ENCODE data around the gene PA2G4. TPM values are rescaled to one million over a fixed set of nuclear protein-coding genes. Genes with fewer than 3 reads are reported as not detected.

PA2G4 gene
- polyA plus RNA-seq, 2 of the 4 experiments (the other 2 are of a cell fraction) = 415 to 717 TPM

GRCh38 chr12:56078931-56079722, 25.2 kb upstream of the PA2G4 start:
- POLR2A ChIA-PET = interaction anchor here (0.6 to 2.7 kb wide), 5 partner anchors 23 to 38 kb away, joined by 3 to 33 read pairs (median 7); partner anchors contain the start of genes PA2G4, RPL41 and ZC3H10

More at GRCh38 chr12:56078931-56079722, 25.2 kb upstream of the PA2G4 start:
- no peak for FAIRE-seq
- peak overlapping the region; percentile 87 to 96 for H3K27ac ChIP-seq
- H3K4me3 ChIP-seq = peak overlapping the region; percentile 73
- peak; percentile 92 to 95 for DNase-seq (ENCODE audit: low read depth in 1 of 2, low spot score in 1 of 2)
- peak; percentile 89 to 92 for ATAC-seq
- peak overlapping the region; percentile 94 for H3K4me2 ChIP-seq
- H3K9me3 ChIP-seq = no peaks in the 10 kb centered on the region
- peaks cover 30% of the 10 kb centered on the region for H3K4me1 ChIP-seq
- 2% methylated on average over 28 of the region's 50 CpGs for WGBS (ENCODE audit: missing lambda C conversion rate)
- CTCF ChIA-PET = interaction anchor here (0.5 to 2.3 kb wide), 29 partner anchors 9 to 1849 kb away, joined by 3 to 20 read pairs (median 5); partner anchors contain the start of genes PA2G4 and ZC3H10
- TF ChIP-seq NFE2L2 (conservative IDR thresholded peaks at IDR 0.05; ENCODE audit: low read length) (no peak), RAD21 (conservative IDR thresholded peaks at IDR 0.05 in 1 of 2, IDR thresholded peaks at IDR 0.05 in 1 of 2) (peak; percentile 51 to 58), SMC3 (IDR thresholded peaks at IDR 0.05) (peak; percentile 70), CTCF (IDR thresholded peaks at IDR 0.05) (peak; percentile 63), POLR2A (IDR thresholded peaks at IDR 0.05; ENCODE audit: low read length) (peak; percentile 75), MAX (IDR thresholded peaks at IDR 0.05) (peak; percentile 69; the same call in 1 of the 2 replicates), CHD4 (IDR thresholded peaks at IDR 0.05; ENCODE audit: borderline replicate concordance) (no peak), ZFP36 (IDR thresholded peaks at IDR 0.05; ENCODE audit: borderline replicate concordance, partially characterized antibody) (peak; percentile 29), EHMT2 (IDR thresholded peaks at IDR 0.05; ENCODE audit: low read depth) (no peak), TP53 (CRISPR knock-in tag; IDR thresholded peaks at IDR 0.05) (0 out of 2 replicates have a peak, but pooled peaks have one; percentile 57), HOXB5 (CRISPR knock-in tag; IDR thresholded peaks at IDR 0.05) (0 out of 2 replicates have a peak, but pooled peaks have one; percentile 62), HDAC2 (IDR thresholded peaks at IDR 0.05) (no peak), ZSCAN20 (CRISPR knock-in tag; IDR thresholded peaks at IDR 0.05) (no peak), TFCP2L1 (CRISPR knock-in tag; IDR thresholded peaks at IDR 0.05) (0 out of 2 replicates have a peak, but pooled peaks have one; percentile 35), RCOR1 (IDR thresholded peaks at IDR 0.05; ENCODE audit: low read depth, low read length) (no peak), JUN (IDR thresholded peaks at IDR 0.05) (peak in 1 of 2 experiments; percentile 13; a peak in 1 of 5 replicates), PHF8 (IDR thresholded peaks at IDR 0.05; ENCODE audit: borderline replicate concordance, low read depth) (peak; percentile 68), ZNF302 (CRISPR knock-in tag; IDR thresholded peaks at IDR 0.05) (no peak)
- TF ChIP-seq, protein P1, sequence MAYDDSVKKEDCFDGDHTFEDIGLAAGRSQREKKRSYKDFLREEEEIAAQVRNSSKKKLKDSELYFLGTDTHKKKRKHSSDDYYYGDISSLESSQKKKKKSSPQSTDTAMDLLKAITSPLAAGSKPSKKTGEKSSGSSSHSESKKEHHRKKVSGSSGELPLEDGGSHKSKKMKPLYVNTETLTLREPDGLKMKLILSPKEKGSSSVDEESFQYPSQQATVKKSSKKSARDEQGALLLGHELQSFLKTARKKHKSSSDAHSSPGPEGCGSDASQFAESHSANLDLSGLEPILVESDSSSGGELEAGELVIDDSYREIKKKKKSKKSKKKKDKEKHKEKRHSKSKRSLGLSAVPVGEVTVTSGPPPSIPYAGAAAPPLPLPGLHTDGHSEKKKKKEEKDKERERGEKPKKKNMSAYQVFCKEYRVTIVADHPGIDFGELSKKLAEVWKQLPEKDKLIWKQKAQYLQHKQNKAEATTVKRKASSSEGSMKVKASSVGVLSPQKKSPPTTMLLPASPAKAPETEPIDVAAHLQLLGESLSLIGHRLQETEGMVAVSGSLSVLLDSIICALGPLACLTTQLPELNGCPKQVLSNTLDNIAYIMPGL (CRISPR knock-in tag; IDR thresholded peaks at IDR 0.05; ENCODE audit: borderline replicate concordance) = peak; percentile 83; the same call in 1 of the 2 replicates
- TF ChIP-seq, protein P2, sequence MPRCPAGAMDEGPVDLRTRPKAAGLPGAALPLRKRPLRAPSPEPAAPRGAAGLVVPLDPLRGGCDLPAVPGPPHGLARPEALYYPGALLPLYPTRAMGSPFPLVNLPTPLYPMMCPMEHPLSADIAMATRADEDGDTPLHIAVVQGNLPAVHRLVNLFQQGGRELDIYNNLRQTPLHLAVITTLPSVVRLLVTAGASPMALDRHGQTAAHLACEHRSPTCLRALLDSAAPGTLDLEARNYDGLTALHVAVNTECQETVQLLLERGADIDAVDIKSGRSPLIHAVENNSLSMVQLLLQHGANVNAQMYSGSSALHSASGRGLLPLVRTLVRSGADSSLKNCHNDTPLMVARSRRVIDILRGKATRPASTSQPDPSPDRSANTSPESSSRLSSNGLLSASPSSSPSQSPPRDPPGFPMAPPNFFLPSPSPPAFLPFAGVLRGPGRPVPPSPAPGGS (IDR thresholded peaks at IDR 0.05) = peak; percentile 48; the same call in 1 of the 3 replicates
